BE2C (cell line): Measurements from ENCODE around the gene KRTAP10-9. TPM values are rescaled to one million over a fixed set of nuclear protein-coding genes. Genes with fewer than 3 reads are reported as not detected.
"Not testable (repeated sequence)": the region's sequence is repeated elsewhere in the genome, so short reads cannot be mapped to it uniquely, and the experiment has no call there.

Experiments
- DNase-seq: peaks from one replicate; pipeline ENCODE4 v3.0.0-alpha.2; 2020
- H3K27me3 ChIP-seq: fragments of 250-450 bp; sonication (Bioruptor Pico); 2 replicates; pipeline ENCODE4 v1.5.1; 2020; ENCODE audit warnings: mild to moderate bottlenecking
- H3K36me3 ChIP-seq: fragments of 250-450 bp; sonication (Bioruptor Pico); 2 replicates; pipeline ENCODE4 v1.5.1; 2020; ENCODE audit warnings: mild to moderate bottlenecking
- H3K4me1 ChIP-seq: fragments of 250-450 bp; sonication (Bioruptor Pico); 2 replicates; pipeline ENCODE4 v1.5.1; 2020
- H3K4me3 ChIP-seq: 2 replicates; pipeline ENCODE4 v1.5.1; 2011; ENCODE audit warnings: low read depth, low read length
- H3K9me3 ChIP-seq: fragments of 250-450 bp; sonication (Bioruptor Pico); 2 replicates; pipeline ENCODE4 v1.5.1; 2020
- polyA plus RNA-seq: library from polyadenylated mRNA; unstranded; fragments of >200 nt; gene quantifications from one replicate; pipeline ENCODE4 v1.2.1, GENCODE V29; 2012; ENCODE audit warnings: low read depth, missing spikeins; ENCODE audit not compliant: insufficient read length, insufficient read depth
- TF ChIP-seq, protein P1 (sequence below): IDR thresholded peaks from 2 replicates; pipeline ENCODE4 v1.5.1; 2012; ENCODE audit warnings: mild to moderate bottlenecking, low read depth, low read length

The KRTAP10-9 gene, protein sequence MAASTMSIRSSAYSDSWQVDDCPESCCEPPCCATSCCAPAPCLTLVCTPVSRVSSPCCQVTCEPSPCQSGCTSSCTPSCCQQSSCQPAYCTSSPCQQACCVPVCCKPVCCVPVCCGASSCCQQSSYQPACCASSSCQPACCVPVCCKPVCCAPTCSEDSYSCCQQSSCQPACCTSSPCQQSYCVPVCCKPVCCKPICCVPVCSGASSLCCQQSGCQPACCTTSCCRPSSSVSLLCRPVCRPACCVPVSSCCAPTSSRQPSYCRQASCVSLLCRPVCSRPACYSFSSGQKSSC
- not detected for polyA plus RNA-seq

GRCh38 chr21:44626673-44627143 lies at the start of gene KRTAP10-9:
Gene KRTAP10-9 (plus strand): TSS chr21:44627093. CDS start chr21:44627172, 79 bp downstream.
- Histone ChIP-seq H3K36me3 (no peaks in the 10 kb centered on the region), H3K4me1 (no peaks in the 10 kb centered on the region), H3K4me3 (no peak within 1 kb of the TSS), H3K27me3 (no peaks in the 10 kb centered on the region), H3K9me3 (no peaks in the 10 kb centered on the region; the same call in 1 of the 2 replicates)
- TF ChIP-seq, protein P1, sequence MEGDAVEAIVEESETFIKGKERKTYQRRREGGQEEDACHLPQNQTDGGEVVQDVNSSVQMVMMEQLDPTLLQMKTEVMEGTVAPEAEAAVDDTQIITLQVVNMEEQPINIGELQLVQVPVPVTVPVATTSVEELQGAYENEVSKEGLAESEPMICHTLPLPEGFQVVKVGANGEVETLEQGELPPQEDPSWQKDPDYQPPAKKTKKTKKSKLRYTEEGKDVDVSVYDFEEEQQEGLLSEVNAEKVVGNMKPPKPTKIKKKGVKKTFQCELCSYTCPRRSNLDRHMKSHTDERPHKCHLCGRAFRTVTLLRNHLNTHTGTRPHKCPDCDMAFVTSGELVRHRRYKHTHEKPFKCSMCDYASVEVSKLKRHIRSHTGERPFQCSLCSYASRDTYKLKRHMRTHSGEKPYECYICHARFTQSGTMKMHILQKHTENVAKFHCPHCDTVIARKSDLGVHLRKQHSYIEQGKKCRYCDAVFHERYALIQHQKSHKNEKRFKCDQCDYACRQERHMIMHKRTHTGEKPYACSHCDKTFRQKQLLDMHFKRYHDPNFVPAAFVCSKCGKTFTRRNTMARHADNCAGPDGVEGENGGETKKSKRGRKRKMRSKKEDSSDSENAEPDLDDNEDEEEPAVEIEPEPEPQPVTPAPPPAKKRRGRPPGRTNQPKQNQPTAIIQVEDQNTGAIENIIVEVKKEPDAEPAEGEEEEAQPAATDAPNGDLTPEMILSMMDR = no peak
- DNase-seq = no peak

- no peak for DNase-seq
- H3K9me3 ChIP-seq = no peaks in the 10 kb centered on the region
- H3K36me3 ChIP-seq = no peaks in the 10 kb centered on the region
- H3K27me3 ChIP-seq = peaks cover 7% of the 10 kb centered on the region
- no peaks in the 10 kb centered on the region for H3K4me1 ChIP-seq
- TF ChIP-seq, protein P1 = no peak
- H3K4me3 ChIP-seq = no peak overlapping the region
Observed at GRCh38 chr21:44578371-44579055, 48.4 kb upstream of the KRTAP10-9 start.

- Histone ChIP-seq H3K9me3 (no peaks in the 10 kb centered on the region), H3K4me3 (no peak overlapping the region), H3K27me3 (peaks cover 7% of the 10 kb centered on the region; the same call in 1 of the 2 replicates), H3K4me1 (no peaks in the 10 kb centered on the region), H3K36me3 (no peaks in the 10 kb centered on the region)
- DNase-seq = no peak
- TF ChIP-seq, protein P1 = no peak
Observed at GRCh38 chr21:44579056-44579832, 47.6 kb upstream of the KRTAP10-9 start.

- Histone ChIP-seq H3K27me3 (peaks cover 7% of the 10 kb centered on the region; the same call in 1 of the 2 replicates), H3K4me3 (no peak overlapping the region), H3K4me1 (no peaks in the 10 kb centered on the region), H3K36me3 (no peaks in the 10 kb centered on the region), H3K9me3 (no peaks in the 10 kb centered on the region)
- TF ChIP-seq, protein P1 = no peak
- no peak for DNase-seq
Observed at GRCh38 chr21:44579833-44580144, 47.1 kb upstream of the KRTAP10-9 start.

DNA sequence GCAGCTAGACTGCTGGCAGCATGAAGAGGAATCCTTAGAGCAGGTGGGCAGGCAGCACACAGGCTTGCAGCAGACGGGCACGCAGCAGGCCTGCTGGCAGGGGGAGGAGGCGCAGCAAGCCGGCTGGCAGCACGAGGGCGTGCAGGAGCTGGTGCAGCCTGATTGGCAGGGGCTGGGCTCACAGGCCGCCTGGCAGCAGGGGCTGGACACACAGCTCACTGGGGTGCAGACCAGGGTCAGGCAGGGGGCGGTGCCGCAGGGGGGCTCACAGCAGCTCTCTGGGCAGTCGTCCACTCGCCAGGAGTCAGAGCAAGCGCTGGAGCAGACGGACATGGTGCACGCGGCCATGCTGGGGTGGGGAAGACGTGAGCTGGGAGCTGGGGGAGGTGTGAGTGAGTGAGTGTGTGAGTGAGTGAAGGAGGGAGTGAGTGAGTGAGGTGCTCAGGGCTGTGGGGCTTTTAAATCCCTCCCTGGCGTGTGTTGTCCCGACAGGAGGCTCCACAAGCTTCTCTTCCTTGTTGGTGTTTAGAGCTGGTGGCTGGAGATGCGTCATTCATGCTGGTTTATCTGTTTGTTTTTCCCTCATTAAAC lies 46.6 kb upstream of the KRTAP10-9 start, which contains the start of gene KRTAP10-5:
Gene KRTAP10-5, minus strand, starts transcription at position 374 of the 591 bp plus-strand sequence. Its CDS starts 26 bp downstream, at position 348.
- not testable (repeated sequence) for H3K36me3 ChIP-seq, DNase-seq, H3K4me3 ChIP-seq, H3K9me3 ChIP-seq, H3K4me1 ChIP-seq, H3K27me3 ChIP-seq

- TF ChIP-seq, protein P1 = no peak
- DNase-seq = no peak
Observed at GRCh38 chr21:44581158-44581557, 45.7 kb upstream of the KRTAP10-9 start.

More at GRCh38 chr21:44581158-44581557, 45.7 kb upstream of the KRTAP10-9 start:
- Histone ChIP-seq H3K4me3 (no peak overlapping the region), H3K36me3 (no peaks in the 10 kb centered on the region), H3K9me3 (no peaks in the 10 kb centered on the region), H3K27me3 (peaks cover 4% of the 10 kb centered on the region; the same call in 1 of the 2 replicates), H3K4me1 (no peaks in the 10 kb centered on the region)
